K562 (cell line): ENCODE data around the gene STK4. TPM values are rescaled to one million over a fixed set of nuclear protein-coding genes. Genes with fewer than 3 reads are reported as not detected.

Source experiments
- ATAC-seq: fragments of 200-7000 bp; cut with Tn5 transposase; 3 replicates; pipeline ENCODE4 v1.9.1; 2020; ENCODE audit warnings: moderate library complexity
- BruUV-seq: library from RNA; stranded (reverse); fragments of 400-500 nt; replicated peaks from 2 replicates; lab custom pipeline; 2021; lab: Mats Ljungman, UMichigan
- CTCF ChIA-PET: fragments of 300-600 bp; formaldehyde crosslinking; extraction: SDS; loops from one replicate; lab custom pipeline; 2021; ENCODE audit warnings: low intra/inter-chr PET ratio; lab: Yijun Ruan, JAX
- POLR2A ChIA-PET: fragments of 300-600, 350-650 bp; sonication (Branson Sonifier 250); formaldehyde crosslinking; extraction: SDS; loops from one replicate; lab custom pipeline; 2021; ENCODE audit warnings: antibody characterized with exemption, inconsistent platforms; lab: Yijun Ruan, JAX
- DNase-seq, 4 experiments: peaks; one replicate each; pipeline versions ENCODE4 v3.0.0 to v3.0.0-alpha.2; 2011 to 2018; ENCODE audit warnings: low spot score in 3 of 4, mixed read lengths in 3 of 4; ENCODE audit errors: extremely low read depth in 1 of 4
- FAIRE-seq: peaks from 2 replicates; lab custom pipeline; 2011; peaks lifted over from hg19 to GRCh38; lab: Jason Lieb, UNC
- H2AFZ ChIP-seq: 2 replicates; pipeline ENCODE4 v1.6.0; 2011; ENCODE audit warnings: low read depth, low read length, control low read depth, inconsistent platforms
- H3K27ac ChIP-seq: fragments of 200-600 bp; 3 replicates; pipeline ENCODE4 v1.8.0; 2011; ENCODE audit warnings: low read depth, mild to moderate bottlenecking, control low read depth, inconsistent platforms, low read length, moderate library complexity, mixed read lengths; ENCODE audit errors: extremely low read depth
- H3K27me3 ChIP-seq, 2 experiments: fragments of 300-600 bp in 1 of 2; 2 replicates in 1 of 2; 3 replicates in 1 of 2; pipeline versions ENCODE4 v1.6.0 to v1.8.0; 2011; ENCODE audit warnings: inconsistent platforms in 2 of 2, low read length in 2 of 2, mild to moderate bottlenecking in 1 of 2, mixed read lengths in 1 of 2, moderate library complexity in 1 of 2; ENCODE audit not compliant: control insufficient read depth in 2 of 2, insufficient read depth in 2 of 2
- H3K36me3 ChIP-seq: fragments of 300-600 bp; 3 replicates; pipeline ENCODE4 v1.8.0; 2011; ENCODE audit warnings: mild to moderate bottlenecking, low read length, inconsistent platforms; ENCODE audit not compliant: control insufficient read depth, insufficient read depth
- H3K4me1 ChIP-seq, 2 experiments: fragments of 200-600 bp in 1 of 2; replicated peaks in 1 of 2; 2 replicates in 1 of 2; 3 replicates in 1 of 2; pipeline versions ENCODE4 v1.5.1 to v1.8.0; 2011; ENCODE audit warnings: inconsistent platforms in 2 of 2, low read length in 2 of 2, mild to moderate bottlenecking in 1 of 2, mixed read lengths in 1 of 2, moderate library complexity in 1 of 2; ENCODE audit not compliant: control insufficient read depth in 2 of 2, insufficient read depth in 2 of 2
- H3K4me2 ChIP-seq: 2 replicates; pipeline ENCODE4 v1.6.1; 2011; ENCODE audit warnings: low read length, control low read depth, inconsistent platforms, mixed read lengths; ENCODE audit not compliant: insufficient read depth
- H3K4me3 ChIP-seq: fragments of 200-600 bp; sonication (generic), shearing (Covaris generic); 2 replicates; pipeline ENCODE4 v1.5.1; 2016; ENCODE audit warnings: control low read depth, inconsistent platforms
- H3K79me2 ChIP-seq: fragments of 200-600 bp; 3 replicates; pipeline ENCODE4 v1.8.0; 2011; ENCODE audit warnings: low read length, inconsistent platforms; ENCODE audit not compliant: control insufficient read depth, insufficient read depth
- H3K9ac ChIP-seq, 2 experiments: 2 replicates each; pipeline versions ENCODE4 v1.6.0 to v1.6.1; 2011; ENCODE audit warnings: low read depth in 2 of 2, low read length in 2 of 2, control low read depth in 1 of 2, inconsistent platforms in 1 of 2, mild to moderate bottlenecking in 1 of 2, mixed read lengths in 1 of 2; ENCODE audit not compliant: insufficient read depth in 1 of 2
- H3K9me1 ChIP-seq: one replicate; pipeline ENCODE4 v1.6.0; 2011; ENCODE audit warnings: inconsistent platforms, mild to moderate bottlenecking, low read length, moderate library complexity; ENCODE audit not compliant: control insufficient read depth, insufficient read depth
- H3K9me3 ChIP-seq: replicated peaks from 2 replicates; pipeline ENCODE4 v1.5.1; 2011; ENCODE audit warnings: low read depth, low read length, inconsistent platforms; ENCODE audit not compliant: control insufficient read depth, insufficient read depth
- H4K20me1 ChIP-seq: replicated peaks from 2 replicates; pipeline ENCODE4 v1.6.1; 2011; ENCODE audit warnings: low read length, inconsistent platforms, mixed read lengths; ENCODE audit not compliant: control insufficient read depth, insufficient read depth
- ARID1B ChIP-seq: fragments of 450-650 bp; IDR thresholded peaks from 2 replicates; pipeline ENCODE4 v1.6.1; 2016; ENCODE audit warnings: antibody characterized with exemption, mild to moderate bottlenecking, inconsistent platforms
- BCL6 ChIP-seq: fragments of 250-450 bp; sonication (Bioruptor Pico); IDR thresholded peaks from 2 replicates; pipeline ENCODE4 v1.4.0; 2020
- CXXC5 ChIP-seq: fragments of 250-450 bp; sonication (Bioruptor Pico); IDR thresholded peaks from 2 replicates; pipeline ENCODE4 v1.8.0; 2022; ENCODE audit warnings: inconsistent platforms, mild to moderate bottlenecking, moderate library complexity
- DPF2 ChIP-seq: fragments of 450-650 bp; IDR thresholded peaks from 2 replicates; pipeline ENCODE4 v1.6.1; 2016
- FOXJ2 ChIP-seq: fragments of 200-800 bp; sonication (Bioruptor generic); IDR thresholded peaks from 2 replicates; pipeline ENCODE4 v1.6.1; 2016; ENCODE audit warnings: missing genetic modification characterization, missing compliant biosample characterization
- FOXM1 ChIP-seq, 2 experiments: fragments of 450-650 bp in 1 of 2; sonication (generic) in 1 of 2; formaldehyde crosslinking in 1 of 2; IDR thresholded peaks; 2 replicates each; pipeline versions ENCODE4 v1.6.1 to v1.9.0; 2017 to 2022; ENCODE audit warnings: low read depth in 2 of 2, mild to moderate bottlenecking in 2 of 2, missing genetic modification reagents in 1 of 2, moderate library complexity in 1 of 2
- FUS ChIP-seq: fragments of 200-400 bp; formaldehyde crosslinking; optimal IDR thresholded peaks from 2 replicates; pipeline ENCODE3; 2017; ENCODE audit warnings: low read depth, low read length
- NFIC ChIP-seq: fragments of 450-650 bp; IDR thresholded peaks from 2 replicates; pipeline ENCODE4 v1.6.1; 2017; ENCODE audit warnings: mild to moderate bottlenecking, inconsistent platforms
- SMARCA4 ChIP-seq: fragments of 450-650 bp; IDR thresholded peaks from 2 replicates; pipeline ENCODE4 v1.6.1; 2016
- WGBS: fragments of 100-300 bp; shearing (Covaris generic); methylation state at CpG from one replicate; pipeline ENCODE4 v1.1.6; 2016; ENCODE audit warnings: low coverage, mixed read lengths; ENCODE audit not compliant: insufficient coverage; ENCODE audit errors: missing lambda C conversion rate; 5-methylcytosine and 5-hydroxymethylcytosine counted together
- in situ Hi-C: fragments of 300-500 bp; cut with MboI; formaldehyde crosslinking; loops from 4 replicates; pipeline ENCODE4 v1.15.0; 2018; ENCODE audit warnings: inconsistent platforms, mixed read lengths
- intact Hi-C: fragments of 100-400 bp; cut with micrococcal nuclease; formaldehyde crosslinking; loops from 2 replicates; pipeline ENCODE4 v1.14.2; 2022
- polyA plus RNA-seq, 8 experiments: library from polyadenylated mRNA; depleted of rRNA in 4 of 8; stranded (reverse) in 5 of 8; unstranded in 3 of 8; fragments of >200 nt; fragmentation: Nextera tagmentation in 2 of 8; fragmentation: Illumina TruSeq in 1 of 8; extraction: Ambion mirVana in 2 of 8; extraction: Trizol in 1 of 8; gene quantifications; 2 replicates each; pipeline versions ENCODE4 v1.2.1 to v1.2.3, GENCODE V29; 2011 to 2014; ENCODE audit warnings: inconsistent platforms in 1 of 8, missing spikeins in 1 of 8
- total RNA-seq, 7 experiments: library from RNA; depleted of rRNA in 6 of 7; stranded (reverse); fragments of >200 nt in 6 of 7; fragmentation: Illumina TruSeq in 2 of 7; extraction: Trizol in 2 of 7; gene quantifications; 2 replicates each; pipeline versions ENCODE4 v1.2.1 to v1.2.3, GENCODE V29; 2011 to 2021; ENCODE audit warnings: low replicate concordance in 1 of 7
- TF ChIP-seq, protein P1 (sequence below): fragments of 450-650 bp; IDR thresholded peaks from 2 replicates; pipeline ENCODE4 v1.6.1; 2016; ENCODE audit warnings: low read depth, mild to moderate bottlenecking, moderate library complexity
- TF ChIP-seq, protein P2 (sequence below): fragments of 250-450 bp; sonication (Bioruptor Pico); IDR thresholded peaks from 2 replicates; pipeline ENCODE4 v1.8.0; 2022; ENCODE audit warnings: inconsistent platforms

The STK4 gene
- total and polyA plus RNA-seq, 9 of the 15 experiments (the other 6 are each of a cell fraction or from before 2014, with no cell fraction given), result 11.9 to 30.6 (median 22.2) TPM

DNA sequence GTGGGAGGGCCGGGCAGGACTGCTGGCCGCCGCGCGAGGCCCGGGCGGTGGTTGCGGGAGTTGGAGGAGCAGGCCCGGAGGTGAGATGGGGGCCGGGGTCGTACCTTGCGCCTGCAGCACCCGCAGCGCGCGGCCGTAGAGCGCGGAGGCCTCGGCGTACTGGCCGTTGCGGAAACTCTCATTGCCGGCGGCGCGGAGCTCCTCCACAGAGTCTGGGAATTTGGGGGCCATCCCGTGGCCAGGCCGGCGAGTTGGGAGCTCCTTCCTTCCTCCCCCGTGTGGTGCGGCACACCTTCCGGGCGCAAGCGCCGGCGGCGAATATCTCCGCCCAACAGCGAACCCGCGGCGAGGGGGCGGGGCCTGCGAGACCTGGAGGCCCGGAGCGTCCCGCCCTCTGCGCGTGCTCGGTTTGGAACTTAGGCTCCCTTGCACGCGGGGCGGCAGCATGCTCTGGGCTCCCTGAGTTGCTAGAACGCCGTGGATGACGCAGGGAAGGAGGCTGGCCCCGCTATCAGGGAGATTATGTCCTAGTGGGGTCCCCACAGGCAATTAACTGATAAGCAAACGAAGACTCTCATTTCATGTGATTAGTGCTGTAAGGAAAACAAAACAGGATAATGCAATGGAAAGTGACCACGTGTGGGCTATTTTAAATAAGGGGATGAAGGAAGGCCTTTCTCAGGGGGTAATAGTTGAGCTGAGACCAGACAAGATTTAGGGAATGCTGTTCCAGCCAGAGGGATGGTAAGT, 6.0 kb upstream of the STK4 start, which contains the start of gene TOMM34 (continued):
- no peak for TF ChIP-seq FUS
- TF ChIP-seq, all 486 proteins: peak for 112

- no peaks in the 10 kb centered on the region for H3K27me3 ChIP-seq
- H2AFZ ChIP-seq, result peak overlapping the region; percentile 93
- CTCF ChIA-PET, result no interaction called here
- H3K36me3 ChIP-seq, result peaks cover 25% of the 10 kb centered on the region
- no peaks in the 10 kb centered on the region for H4K20me1 ChIP-seq
- peaks cover 31 to 47% of the 10 kb centered on the region in 2 experiments for H3K4me1 ChIP-seq
- H3K4me3 ChIP-seq, result no peak overlapping the region
- 0% methylated on average over 4 of the region's 4 CpGs for WGBS
- H3K4me2 ChIP-seq, result no peak overlapping the region
- POLR2A ChIA-PET, result interaction anchor here (1.4 to 2.8 kb wide), 6 partner anchors 9 to 29 kb away, joined by 5 to 16 read pairs (median 8); no protein-coding TSS in a partner anchor
- H3K27ac ChIP-seq, result peak overlapping the region; percentile 81; the same call in 2 of the 3 replicates
- in situ Hi-C loops, result no loop called here
- H3K79me2 ChIP-seq, result peaks cover 47% of the 10 kb centered on the region
- peak overlapping the region in 1 of 2 experiments; percentile 57; a peak in 1 of 4 replicates for H3K9ac ChIP-seq
- H3K9me1 ChIP-seq, result no peaks in the 10 kb centered on the region
- ATAC-seq, result no peak
- no TSS peak for BruUV-seq
- DNase-seq, result no peak
- FAIRE-seq, result no peak
- intact Hi-C loops, result loop anchor here (2.0 kb wide), 1 partner anchor 50 kb away; the partner anchor contains the start of gene PABPC1L
- H3K9me3 ChIP-seq, result no peaks in the 10 kb centered on the region
- TF ChIP-seq CXXC5 (CRISPR knock-in tag) (peak; percentile 49), SMARCA4 (0 out of 2 replicates have a peak, but pooled peaks have one; percentile 49), FOXM1 (IDR thresholded peaks at IDR 0.05; ENCODE audit: low read depth) (no peak), FOXM1 (CRISPR knock-in tag; IDR thresholded peaks at IDR 0.05; ENCODE audit: low read depth) (no peak), FOXJ2 (0 out of 2 replicates have a peak, but pooled peaks have one; percentile 48), BCL6 (no peak), NFIC (no peak), ARID1B (peak; percentile 59), DPF2 (peak; percentile 74)
- TF ChIP-seq, protein P1, sequence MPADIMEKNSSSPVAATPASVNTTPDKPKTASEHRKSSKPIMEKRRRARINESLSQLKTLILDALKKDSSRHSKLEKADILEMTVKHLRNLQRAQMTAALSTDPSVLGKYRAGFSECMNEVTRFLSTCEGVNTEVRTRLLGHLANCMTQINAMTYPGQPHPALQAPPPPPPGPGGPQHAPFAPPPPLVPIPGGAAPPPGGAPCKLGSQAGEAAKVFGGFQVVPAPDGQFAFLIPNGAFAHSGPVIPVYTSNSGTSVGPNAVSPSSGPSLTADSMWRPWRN, result 0 out of 2 replicates have a peak, but pooled peaks have one; percentile 11
- TF ChIP-seq, protein P2, sequence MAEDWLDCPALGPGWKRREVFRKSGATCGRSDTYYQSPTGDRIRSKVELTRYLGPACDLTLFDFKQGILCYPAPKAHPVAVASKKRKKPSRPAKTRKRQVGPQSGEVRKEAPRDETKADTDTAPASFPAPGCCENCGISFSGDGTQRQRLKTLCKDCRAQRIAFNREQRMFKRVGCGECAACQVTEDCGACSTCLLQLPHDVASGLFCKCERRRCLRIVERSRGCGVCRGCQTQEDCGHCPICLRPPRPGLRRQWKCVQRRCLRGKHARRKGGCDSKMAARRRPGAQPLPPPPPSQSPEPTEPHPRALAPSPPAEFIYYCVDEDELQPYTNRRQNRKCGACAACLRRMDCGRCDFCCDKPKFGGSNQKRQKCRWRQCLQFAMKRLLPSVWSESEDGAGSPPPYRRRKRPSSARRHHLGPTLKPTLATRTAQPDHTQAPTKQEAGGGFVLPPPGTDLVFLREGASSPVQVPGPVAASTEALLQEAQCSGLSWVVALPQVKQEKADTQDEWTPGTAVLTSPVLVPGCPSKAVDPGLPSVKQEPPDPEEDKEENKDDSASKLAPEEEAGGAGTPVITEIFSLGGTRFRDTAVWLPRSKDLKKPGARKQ (CRISPR knock-in tag), result no peak
Observed at GRCh38 chr20:44961011-44961869, 5.1 kb upstream of the STK4 start.
